ENCODE results near the gene MBOAT1.

Gene MBOAT1

GRCh38 chr6:20204512-20204894, 7.8 kb downstream of the MBOAT1 start:
- no peak for DNase-seq (ENCODE audit: low read depth)
- no peak overlapping the region for H3K4me3 ChIP-seq (ENCODE audit: low read depth, low read length)
- TF ChIP-seq CTCF (IDR thresholded peaks at IDR 0.05; ENCODE audit: control insufficient read depth, extremely low read depth, insufficient read depth): no peak

GRCh38 chr6:20203561-20204511, 8.4 kb downstream of the MBOAT1 start:
- DNase-seq (ENCODE audit: low read depth): no peak
- no peak for TF ChIP-seq CTCF (IDR thresholded peaks at IDR 0.05; ENCODE audit: control insufficient read depth, extremely low read depth, insufficient read depth)
- H3K4me3 ChIP-seq (ENCODE audit: low read depth, low read length): no peak overlapping the region

GRCh38 chr6:20202699-20203302, 9.5 kb downstream of the MBOAT1 start:
- TF ChIP-seq CTCF (IDR thresholded peaks at IDR 0.05; ENCODE audit: control insufficient read depth, extremely low read depth, insufficient read depth): no peak
- H3K4me3 ChIP-seq (ENCODE audit: low read depth, low read length): no peak overlapping the region
- no peak for DNase-seq (ENCODE audit: low read depth)

GRCh38 chr6:20202324-20202658, 10.0 kb downstream of the MBOAT1 start:
- H3K4me3 ChIP-seq (ENCODE audit: low read depth, low read length): no peak overlapping the region
- no peak for DNase-seq (ENCODE audit: low read depth)
- TF ChIP-seq CTCF (IDR thresholded peaks at IDR 0.05; ENCODE audit: control insufficient read depth, extremely low read depth, insufficient read depth): no peak

GRCh38 chr6:20200761-20201630, 11.3 kb downstream of the MBOAT1 start:
- TF ChIP-seq CTCF (IDR thresholded peaks at IDR 0.05; ENCODE audit: control insufficient read depth, extremely low read depth, insufficient read depth): no peak
- peak; percentile 57 for DNase-seq (ENCODE audit: low read depth)
- H3K4me3 ChIP-seq (ENCODE audit: low read depth, low read length): no peak overlapping the region

GRCh38 chr6:20198775-20199174, 13.5 kb downstream of the MBOAT1 start:
- peak; percentile 41 for DNase-seq (ENCODE audit: low read depth)
- no peak for TF ChIP-seq CTCF (IDR thresholded peaks at IDR 0.05; ENCODE audit: control insufficient read depth, extremely low read depth, insufficient read depth)
- H3K4me3 ChIP-seq (ENCODE audit: low read depth, low read length): no peak overlapping the region
